GM21786 (cell line): ENCODE results near the gene TAS2R1.

Experiments used
- ATAC-seq: cut with Tn5 transposase; IDR thresholded peaks from one replicate; pipeline ENCODE4 v1.9.1; 2021; ENCODE audit not compliant: unreplicated experiment

TAS2R1 gene

GRCh38 chr5:9589049-9589835 lies 40.9 kb downstream of the TAS2R1 start:
- ATAC-seq, result no peak

- no peak for ATAC-seq
Measured at GRCh38 chr5:9588254-9588653, 41.9 kb downstream of the TAS2R1 start.

GRCh38 chr5:9587135-9587534 lies 43.0 kb downstream of the TAS2R1 start:
- no peak for ATAC-seq

DNA sequence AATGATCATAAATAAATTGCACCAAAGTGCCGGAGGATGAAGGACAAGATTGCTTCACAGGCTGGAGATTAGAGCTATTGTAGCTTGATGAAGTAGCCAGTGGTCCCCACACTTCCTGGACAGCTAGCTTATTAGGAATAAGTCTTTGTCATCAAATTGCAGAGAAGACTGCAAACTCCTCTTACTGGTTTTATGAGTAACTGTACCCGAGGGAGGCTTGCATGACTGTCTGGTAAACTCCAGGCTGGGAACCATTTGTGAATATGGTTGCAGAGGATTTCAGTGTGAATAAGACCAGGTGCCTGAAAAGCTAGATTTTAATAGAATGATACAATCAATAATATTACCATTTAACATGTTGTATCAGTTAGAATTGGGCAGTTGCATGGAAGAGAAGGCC lies 47.7 kb downstream of the TAS2R1 start:
- ATAC-seq, result no peak
